Fibroblast of mammary gland (primary cell): ENCODE measurements around the gene FCHSD2.
"Not testable (repeated sequence)": the region's sequence is repeated elsewhere in the genome, so short reads cannot be mapped to it uniquely, and the experiment has no call there.

Experiments
- DNase-seq: peaks from one replicate; pipeline ENCODE4 v3.0.0-alpha.2; 2010; ENCODE audit warnings: low read depth
- H3K4me3 ChIP-seq: 2 replicates; pipeline ENCODE4 v1.5.1; 2011; ENCODE audit warnings: low read depth, mild to moderate bottlenecking, low read length, moderate library complexity; ENCODE audit not compliant: control insufficient read depth
- TF ChIP-seq, protein P1 (sequence below): conservative IDR thresholded peaks from 2 replicates; pipeline ENCODE4 v1.5.1; 2011; ENCODE audit warnings: low read depth, low read length, inconsistent platforms; ENCODE audit not compliant: control insufficient read depth, insufficient read depth

FCHSD2 gene

DNA sequence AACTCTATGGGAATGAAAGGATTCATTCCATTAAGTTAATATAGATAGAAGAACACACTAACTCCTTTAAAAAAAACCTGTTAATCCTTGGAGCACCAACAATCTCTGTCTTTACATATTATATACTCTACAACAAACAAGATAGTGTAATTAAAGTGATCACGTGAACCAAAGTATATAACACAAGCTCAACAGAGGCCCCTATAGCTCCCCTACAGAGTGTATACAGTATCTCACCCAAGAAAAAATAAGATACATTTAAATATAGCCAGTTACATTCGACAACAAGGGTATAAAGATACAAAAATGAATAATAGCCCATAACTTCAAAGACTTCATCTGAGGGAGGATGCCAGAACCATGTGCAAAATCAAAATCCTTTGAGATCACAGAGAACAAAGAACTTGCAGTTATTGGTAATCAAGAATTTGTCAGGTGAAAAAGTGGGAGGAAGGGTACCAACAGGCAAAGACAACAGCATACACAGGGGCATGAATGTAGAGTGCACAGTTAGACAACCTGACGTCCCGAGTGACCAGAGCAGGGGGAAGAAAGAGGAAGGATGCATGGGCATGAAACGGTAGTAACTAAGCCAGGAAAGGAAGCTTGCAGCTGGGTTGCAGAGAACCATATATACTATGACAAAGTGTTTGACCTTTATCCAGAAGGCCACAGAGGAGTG, 4.7 kb downstream of the FCHSD2 start:
- H3K4me3 ChIP-seq: no peak overlapping the region
- no peak for DNase-seq
- TF ChIP-seq, protein P1, sequence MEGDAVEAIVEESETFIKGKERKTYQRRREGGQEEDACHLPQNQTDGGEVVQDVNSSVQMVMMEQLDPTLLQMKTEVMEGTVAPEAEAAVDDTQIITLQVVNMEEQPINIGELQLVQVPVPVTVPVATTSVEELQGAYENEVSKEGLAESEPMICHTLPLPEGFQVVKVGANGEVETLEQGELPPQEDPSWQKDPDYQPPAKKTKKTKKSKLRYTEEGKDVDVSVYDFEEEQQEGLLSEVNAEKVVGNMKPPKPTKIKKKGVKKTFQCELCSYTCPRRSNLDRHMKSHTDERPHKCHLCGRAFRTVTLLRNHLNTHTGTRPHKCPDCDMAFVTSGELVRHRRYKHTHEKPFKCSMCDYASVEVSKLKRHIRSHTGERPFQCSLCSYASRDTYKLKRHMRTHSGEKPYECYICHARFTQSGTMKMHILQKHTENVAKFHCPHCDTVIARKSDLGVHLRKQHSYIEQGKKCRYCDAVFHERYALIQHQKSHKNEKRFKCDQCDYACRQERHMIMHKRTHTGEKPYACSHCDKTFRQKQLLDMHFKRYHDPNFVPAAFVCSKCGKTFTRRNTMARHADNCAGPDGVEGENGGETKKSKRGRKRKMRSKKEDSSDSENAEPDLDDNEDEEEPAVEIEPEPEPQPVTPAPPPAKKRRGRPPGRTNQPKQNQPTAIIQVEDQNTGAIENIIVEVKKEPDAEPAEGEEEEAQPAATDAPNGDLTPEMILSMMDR: no peak

DNA sequence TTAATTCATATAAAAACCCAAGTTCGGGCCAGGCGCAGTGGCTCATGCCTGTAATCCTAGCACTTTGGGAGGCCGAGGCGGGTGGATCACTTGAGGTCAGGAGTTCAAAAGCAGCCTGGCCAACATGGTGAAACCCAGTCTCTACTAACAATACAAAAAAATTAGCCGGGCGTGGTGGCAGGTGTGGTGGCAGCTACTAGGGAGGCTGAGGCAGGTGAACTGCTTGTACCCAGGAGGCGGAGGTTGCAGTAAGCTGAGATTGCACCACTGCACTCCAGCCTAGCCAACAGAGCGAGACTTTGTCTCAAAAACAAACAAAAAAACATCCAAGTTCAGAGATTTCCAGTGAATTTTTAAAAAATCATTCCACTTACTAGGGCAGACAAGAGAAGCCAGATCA, 5.4 kb downstream of the FCHSD2 start:
- DNase-seq: not testable (repeated sequence)

DNA sequence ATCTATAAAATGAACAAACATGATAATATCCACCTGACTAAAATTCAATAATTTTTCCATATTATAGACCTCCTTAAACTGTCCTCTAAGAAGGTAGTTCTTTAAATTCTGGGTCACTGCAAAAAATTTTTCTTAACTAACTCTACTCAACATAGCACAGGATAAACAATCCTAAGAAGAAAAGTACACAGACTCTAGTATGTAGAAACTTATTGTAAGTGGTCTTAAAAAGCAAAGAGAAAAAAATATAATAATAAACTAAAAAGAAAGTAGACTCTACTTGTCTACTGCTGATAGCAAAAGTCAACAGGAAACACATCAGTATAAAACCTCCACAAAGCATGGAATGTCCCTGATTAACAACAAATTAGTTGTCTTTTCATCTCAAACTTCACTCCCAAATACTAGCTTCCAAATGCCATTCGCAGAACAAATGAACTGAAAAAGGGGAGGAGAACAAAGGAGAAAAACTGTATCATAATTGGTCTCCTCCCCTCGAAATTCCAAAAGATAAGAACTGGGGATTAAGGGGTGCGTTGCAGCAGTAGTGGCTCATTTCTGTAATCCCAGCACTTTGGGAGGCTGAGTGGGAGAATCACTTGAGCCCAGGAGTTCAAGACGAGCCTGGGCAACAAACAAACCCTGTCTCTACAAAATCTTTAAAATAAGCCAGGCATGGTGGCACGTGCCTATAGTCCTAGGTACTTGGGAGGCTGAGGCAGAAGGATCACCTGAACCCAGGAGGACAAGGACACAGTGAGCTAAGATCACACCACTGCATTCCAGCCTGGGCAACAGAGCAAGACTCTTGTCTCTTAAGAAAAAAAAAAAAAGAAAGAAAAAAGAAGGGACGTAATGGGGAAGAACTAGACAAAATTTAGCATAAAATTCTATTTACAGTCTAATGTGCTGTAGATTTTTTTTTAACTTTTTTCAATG, 6.5 kb downstream of the FCHSD2 start:
- no peak overlapping the region for H3K4me3 ChIP-seq
- TF ChIP-seq, protein P1: no peak
- no peak for DNase-seq

More for the DNA sequence above, 5.4 kb downstream of the FCHSD2 start:
- H3K4me3 ChIP-seq: not testable (repeated sequence)

DNA sequence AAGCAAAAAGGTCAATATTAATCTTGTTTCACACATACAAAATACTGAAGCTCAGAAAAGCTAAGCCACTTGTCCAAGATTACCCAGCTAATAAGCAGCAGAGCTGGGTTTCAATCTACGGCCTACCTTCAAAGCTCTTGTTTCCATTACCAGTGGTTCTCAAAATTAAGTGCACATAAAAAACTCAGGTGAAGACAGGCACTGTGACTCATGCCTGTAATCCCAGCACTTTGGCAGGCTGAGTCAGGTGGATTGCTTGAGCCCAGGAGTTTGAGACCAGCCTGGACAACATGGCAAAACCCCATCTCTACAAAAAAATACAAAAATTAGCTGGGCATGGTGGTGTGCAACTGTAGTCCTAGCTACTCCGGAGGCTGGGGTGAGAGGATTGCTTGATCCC, 9.8 kb downstream of the FCHSD2 start:
- not testable (repeated sequence) for H3K4me3 ChIP-seq, DNase-seq

DNA sequence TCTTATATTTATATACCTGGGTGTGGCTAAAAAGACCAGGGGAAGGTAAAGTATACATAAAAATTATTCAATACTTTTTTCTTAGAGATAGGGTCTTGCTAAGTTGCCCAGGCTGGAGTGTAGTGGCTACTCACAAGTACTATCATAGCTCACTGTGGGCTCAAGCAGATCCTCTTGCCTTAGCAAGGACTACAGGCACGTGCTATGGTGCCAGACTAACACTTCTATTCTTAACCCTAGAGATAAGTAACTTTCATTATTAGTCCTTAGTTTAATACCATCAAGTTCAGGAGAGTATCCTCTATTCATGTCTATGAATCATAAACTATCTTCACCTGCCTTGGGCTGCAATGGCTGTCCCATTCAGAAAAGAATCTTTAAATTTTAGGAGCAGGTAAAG, 11.9 kb downstream of the FCHSD2 start:
- H3K4me3 ChIP-seq: no peak overlapping the region
- TF ChIP-seq, protein P1: no peak
- DNase-seq: no peak

DNA sequence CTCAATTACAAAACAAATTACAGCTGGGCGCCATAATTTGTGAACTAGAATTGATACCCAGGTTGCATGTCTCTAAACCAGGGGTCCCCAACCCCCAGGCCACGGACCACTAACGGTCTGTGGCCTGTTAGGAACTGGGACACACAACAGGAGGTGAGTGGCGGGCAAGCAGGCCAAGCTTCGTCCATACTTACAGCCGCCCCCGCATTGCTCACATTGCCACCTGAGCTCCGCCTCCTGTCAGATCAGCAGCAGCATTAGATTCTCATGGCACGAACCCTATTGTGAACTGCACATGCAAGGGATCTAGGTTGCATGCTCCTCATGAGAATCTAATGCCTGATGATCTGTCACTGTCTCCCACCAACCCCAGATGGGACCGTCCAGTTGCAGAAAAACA, 12.9 kb downstream of the FCHSD2 start:
- TF ChIP-seq, protein P1: no peak
- DNase-seq: no peak
- H3K4me3 ChIP-seq: no peak overlapping the region

DNA sequence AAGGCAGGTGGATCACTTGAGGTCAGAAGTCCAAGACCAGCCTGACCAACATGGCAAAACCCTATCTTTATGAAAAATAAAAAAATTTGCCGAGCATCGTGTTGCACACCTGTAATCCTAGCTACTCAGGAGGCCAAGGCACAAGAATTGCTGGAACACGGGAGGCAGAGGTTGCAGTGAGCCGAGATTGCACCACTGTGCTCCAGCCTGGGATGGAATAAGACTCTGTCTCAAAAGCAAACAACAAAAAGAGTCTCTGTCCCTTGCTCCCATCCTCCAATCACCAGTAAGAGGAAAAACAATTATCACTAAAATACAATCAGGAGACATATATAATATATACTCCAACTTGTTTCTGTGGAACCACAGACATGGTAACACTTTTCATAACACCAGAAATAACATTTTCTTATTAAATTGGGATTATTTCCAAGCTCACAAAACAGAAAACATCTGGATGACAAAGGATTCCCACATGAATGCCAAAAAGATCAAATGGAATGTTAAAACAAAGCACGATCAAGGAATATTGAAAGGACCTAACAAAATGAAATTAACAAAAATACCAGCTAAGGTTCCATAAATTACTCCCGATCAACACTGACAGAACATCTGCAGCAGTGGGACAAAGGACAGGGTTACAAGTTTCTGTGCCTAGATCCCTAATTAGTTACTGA, 15.2 kb downstream of the FCHSD2 start:
- TF ChIP-seq, protein P1: no peak
- H3K4me3 ChIP-seq: no peak overlapping the region
- peak; percentile 13 for DNase-seq
